ENCODE measurements around the gene NANOS1. TPM values are rescaled to one million over a fixed set of nuclear protein-coding genes. Genes with fewer than 3 reads are reported as not detected.

NANOS1 gene
- total and polyA plus RNA-seq, 5 donors from 2014 or later = 0.27 TPM; not detected in 4

DNA sequence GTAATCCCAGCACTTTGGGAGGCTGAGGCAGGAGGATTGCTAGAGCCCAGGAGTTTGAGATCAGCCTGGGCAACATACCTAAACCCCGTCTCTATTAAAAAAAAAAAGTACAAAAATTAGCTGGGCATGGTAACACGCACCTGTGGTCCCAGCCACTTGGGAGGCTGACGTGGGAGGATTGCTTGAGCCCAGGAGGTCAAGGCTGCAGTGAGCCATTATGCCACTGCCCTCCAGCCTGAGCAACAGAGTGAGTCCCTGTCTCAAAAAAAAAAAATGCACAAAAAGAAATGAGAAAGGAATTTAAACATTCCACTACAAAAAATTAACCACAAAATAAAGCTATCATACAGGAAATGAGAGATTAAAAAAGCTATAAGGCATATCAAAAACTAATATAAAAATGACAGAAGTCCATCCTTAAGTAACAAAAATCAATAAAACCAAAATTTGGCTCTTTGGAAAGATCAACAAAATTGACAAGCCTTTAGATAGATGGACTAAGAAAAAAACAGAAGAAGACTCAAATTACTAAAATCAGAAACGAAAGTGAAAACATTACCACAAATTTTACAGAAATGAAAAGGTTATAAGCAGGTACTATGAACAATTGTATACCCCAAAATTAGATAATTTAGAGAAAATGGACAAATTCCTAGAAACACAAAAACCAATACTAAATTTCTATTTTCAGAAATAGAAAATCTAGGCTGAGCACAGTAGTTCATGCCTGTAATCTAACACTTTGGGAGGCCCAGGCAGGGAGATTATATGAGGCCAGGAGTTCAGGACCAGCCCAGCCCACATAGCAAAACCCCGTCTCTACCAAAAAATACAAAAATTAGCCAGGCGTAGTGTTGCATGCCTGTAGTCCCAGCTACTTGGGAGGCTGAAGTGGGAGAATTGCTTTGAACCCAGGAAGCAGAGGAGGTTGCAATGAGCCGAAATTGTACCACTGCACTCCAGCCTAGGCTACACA lies 42.4 kb upstream of the NANOS1 start:
- H3K4me1 ChIP-seq (ENCODE audit: control insufficient read depth, insufficient read depth, low read length, poor library complexity, severe bottlenecking) = no peaks in the 10 kb centered on the region
- H3K27me3 Mint-ChIP-seq = peaks cover 36% of the 10 kb centered on the region
- H3K4me3 Mint-ChIP-seq = peak overlapping the region in 1 of 4 donors; percentile 0
- no peak overlapping the region for H3K27ac ChIP-seq (ENCODE audit: insufficient read depth, low read length, poor library complexity, severe bottlenecking)
- ATAC-seq (ENCODE audit: low read depth in 2 of 2) = no peak
- peaks cover 4% of the 10 kb centered on the region for H3K36me3 Mint-ChIP-seq
- no peaks in the 10 kb centered on the region for H3K36me3 ChIP-seq (ENCODE audit: control insufficient read depth, insufficient read depth, low read length)
- peak in 1 of 3 donors; percentile 54 for DNase-seq
- H3K27me3 ChIP-seq (ENCODE audit: control insufficient read depth, insufficient read depth, low read length) = peaks cover 5% of the 10 kb centered on the region
- peak overlapping the region in 2 of 3 donors; percentile 3 to 39 for H3K27ac Mint-ChIP-seq
- H3K4me3 ChIP-seq (ENCODE audit: low read depth, low read length) = peak overlapping the region; percentile 53
- H3K4me1 Mint-ChIP-seq = peaks cover 6 to 15% (median 9%) of the 10 kb centered on the region in 4 donors
- H3K9me3 Mint-ChIP-seq = peaks cover 0 to 20% (median 8%) of the 10 kb centered on the region in 7 donors
- peaks cover 13 to 16% of the 10 kb centered on the region in 2 experiments for H3K9me3 ChIP-seq (ENCODE audit: control insufficient read depth in 2 of 2, low read length in 2 of 2)

DNA sequence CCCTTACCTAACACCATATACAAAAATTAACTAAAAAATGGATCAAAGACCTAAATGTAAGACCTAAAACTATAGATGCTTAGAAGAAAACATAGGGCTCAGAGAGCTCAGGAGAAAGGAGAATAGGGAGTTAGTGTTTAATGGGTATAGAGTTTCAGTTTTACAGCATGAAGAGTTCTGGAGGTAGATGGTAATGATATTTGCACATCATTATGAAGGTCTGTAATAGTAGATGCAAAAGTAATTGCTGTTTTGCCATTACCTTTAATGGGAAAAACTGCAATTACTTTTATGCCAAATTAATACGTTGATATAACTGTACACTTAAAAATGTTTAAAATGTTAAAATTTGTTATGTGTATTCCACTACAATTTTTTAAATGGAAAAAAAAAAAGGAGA lies 39.2 kb upstream of the NANOS1 start:
- peaks cover 5% of the 10 kb centered on the region for H3K27me3 ChIP-seq (ENCODE audit: control insufficient read depth, insufficient read depth, low read length)
- no peaks in the 10 kb centered on the region for H3K4me1 ChIP-seq (ENCODE audit: control insufficient read depth, insufficient read depth, low read length, poor library complexity, severe bottlenecking)
- Mint-ChIP-seq H3K9me3 (peaks cover 0 to 6% (median 4%) of the 10 kb centered on the region in 7 donors), H3K27me3 (peaks cover 47% of the 10 kb centered on the region), H3K36me3 (peaks cover 4% of the 10 kb centered on the region), H3K4me1 (peaks cover 6 to 15% (median 9%) of the 10 kb centered on the region in 4 donors), H3K27ac (no peak overlapping the region), H3K4me3 (no peak overlapping the region)
- peaks cover 7% of the 10 kb centered on the region in 2 experiments for H3K9me3 ChIP-seq (ENCODE audit: control insufficient read depth in 2 of 2, low read length in 2 of 2)
- no peak for ATAC-seq (ENCODE audit: low read depth in 2 of 2)
- no peak for DNase-seq
- H3K27ac ChIP-seq (ENCODE audit: insufficient read depth, low read length, poor library complexity, severe bottlenecking) = no peak overlapping the region
- H3K4me3 ChIP-seq (ENCODE audit: low read depth, low read length) = no peak overlapping the region
- no peaks in the 10 kb centered on the region for H3K36me3 ChIP-seq (ENCODE audit: control insufficient read depth, insufficient read depth, low read length)

DNA sequence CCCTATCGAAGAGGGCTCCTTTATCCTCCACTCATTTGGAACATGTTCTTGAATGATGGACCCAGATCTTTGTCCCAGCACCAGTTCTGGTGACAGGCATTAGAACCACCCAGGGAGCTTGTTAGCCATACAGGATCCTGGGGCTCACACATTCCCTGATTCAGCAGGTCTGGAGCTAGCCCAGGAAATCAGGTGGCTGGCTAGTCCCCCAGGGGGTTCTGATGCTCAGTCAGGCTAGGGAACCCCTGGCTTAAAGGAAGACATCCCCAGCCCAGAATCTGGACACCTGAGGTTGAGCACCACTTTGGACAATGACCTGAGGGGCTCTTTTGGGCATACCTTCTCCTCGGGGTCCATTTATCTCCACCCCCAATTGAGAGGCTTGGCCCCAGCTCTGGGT lies 37.0 kb upstream of the NANOS1 start:
- Histone ChIP-seq H3K9me3 (ENCODE audit: control insufficient read depth in 2 of 2, low read length in 2 of 2) (no peaks in the 10 kb centered on the region), H3K36me3 (ENCODE audit: control insufficient read depth, insufficient read depth, low read length) (no peaks in the 10 kb centered on the region), H3K27ac (ENCODE audit: insufficient read depth, low read length, poor library complexity, severe bottlenecking) (no peak overlapping the region), H3K4me3 (ENCODE audit: low read depth, low read length) (no peak overlapping the region), H3K4me1 (ENCODE audit: control insufficient read depth, insufficient read depth, low read length, poor library complexity, severe bottlenecking) (no peaks in the 10 kb centered on the region), H3K27me3 (ENCODE audit: control insufficient read depth, insufficient read depth, low read length) (peaks cover 5% of the 10 kb centered on the region)
- H3K9me3 Mint-ChIP-seq = peaks cover 0 to 4% (median 0%) of the 10 kb centered on the region in 7 donors
- no peak overlapping the region for H3K27ac Mint-ChIP-seq
- no peak overlapping the region for H3K4me3 Mint-ChIP-seq
- peaks cover 0 to 6% (median 2%) of the 10 kb centered on the region in 4 donors for H3K4me1 Mint-ChIP-seq
- H3K27me3 Mint-ChIP-seq = peaks cover 56% of the 10 kb centered on the region
- no peaks in the 10 kb centered on the region for H3K36me3 Mint-ChIP-seq
- ATAC-seq (ENCODE audit: low read depth in 2 of 2) (no peak), DNase-seq (no peak)

DNA sequence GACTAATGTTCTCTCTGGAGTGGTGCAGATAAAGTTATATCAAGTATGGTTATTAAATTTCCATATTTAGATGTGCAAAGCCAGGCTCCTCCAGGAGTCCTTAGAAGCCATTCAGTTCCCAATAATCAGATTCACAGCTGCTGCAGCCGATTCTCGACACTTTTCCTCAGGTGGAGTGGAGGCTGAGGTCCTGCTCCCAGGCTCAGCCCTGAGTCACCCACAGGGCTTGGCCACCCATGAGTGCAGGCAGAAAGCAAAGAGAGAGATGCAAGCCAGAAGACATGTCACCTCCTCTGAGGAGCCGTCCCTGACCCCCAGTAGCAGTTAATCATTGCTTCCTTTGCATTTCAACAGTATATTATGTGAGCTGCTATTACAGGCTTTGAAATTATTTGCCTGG lies 36.3 kb upstream of the NANOS1 start:
- no peaks in the 10 kb centered on the region for H3K36me3 ChIP-seq (ENCODE audit: control insufficient read depth, insufficient read depth, low read length)
- Mint-ChIP-seq H3K36me3 (no peaks in the 10 kb centered on the region), H3K27ac (no peak overlapping the region), H3K27me3 (peaks cover 57% of the 10 kb centered on the region), H3K9me3 (peaks cover 0 to 4% (median 0%) of the 10 kb centered on the region in 7 donors), H3K4me3 (no peak overlapping the region), H3K4me1 (no peaks in the 10 kb centered on the region)
- H3K4me1 ChIP-seq (ENCODE audit: control insufficient read depth, insufficient read depth, low read length, poor library complexity, severe bottlenecking) = no peaks in the 10 kb centered on the region
- no peak overlapping the region for H3K27ac ChIP-seq (ENCODE audit: insufficient read depth, low read length, poor library complexity, severe bottlenecking)
- peaks cover 5% of the 10 kb centered on the region for H3K27me3 ChIP-seq (ENCODE audit: control insufficient read depth, insufficient read depth, low read length)
- H3K9me3 ChIP-seq (ENCODE audit: control insufficient read depth in 2 of 2, low read length in 2 of 2) = no peaks in the 10 kb centered on the region
- DNase-seq (no peak), ATAC-seq (ENCODE audit: low read depth in 2 of 2) (no peak)
- no peak overlapping the region for H3K4me3 ChIP-seq (ENCODE audit: low read depth, low read length)

DNA sequence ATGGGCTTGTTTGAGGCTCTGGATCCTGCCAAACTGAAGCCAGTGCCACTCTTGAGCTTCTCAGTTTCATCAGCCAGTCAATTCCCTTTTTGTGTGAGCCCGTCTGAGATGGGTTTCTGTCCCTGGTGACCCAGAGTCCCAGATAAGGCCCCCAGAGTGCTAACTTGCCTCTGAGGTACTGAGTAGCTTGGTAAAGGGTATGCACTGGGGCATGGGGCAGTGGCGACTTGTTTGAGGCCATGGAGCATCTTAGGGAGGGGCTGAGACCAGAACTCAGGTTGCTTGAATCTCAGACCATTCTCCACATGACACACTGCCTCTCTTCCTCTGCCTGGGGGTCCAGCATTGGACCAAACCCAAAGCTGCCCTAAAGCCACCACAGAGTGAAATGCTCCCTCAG lies 35.2 kb upstream of the NANOS1 start:
- H3K4me3 Mint-ChIP-seq = no peak overlapping the region
- Histone ChIP-seq H3K9me3 (ENCODE audit: control insufficient read depth in 2 of 2, low read length in 2 of 2) (no peaks in the 10 kb centered on the region), H3K4me1 (ENCODE audit: control insufficient read depth, insufficient read depth, low read length, poor library complexity, severe bottlenecking) (no peaks in the 10 kb centered on the region), H3K27ac (ENCODE audit: insufficient read depth, low read length, poor library complexity, severe bottlenecking) (no peak overlapping the region), H3K4me3 (ENCODE audit: low read depth, low read length) (no peak overlapping the region), H3K36me3 (ENCODE audit: control insufficient read depth, insufficient read depth, low read length) (no peaks in the 10 kb centered on the region), H3K27me3 (ENCODE audit: control insufficient read depth, insufficient read depth, low read length) (peaks cover 5% of the 10 kb centered on the region)
- H3K4me1 Mint-ChIP-seq = no peaks in the 10 kb centered on the region
- no peak overlapping the region for H3K27ac Mint-ChIP-seq
- no peak for DNase-seq
- peaks cover 0 to 2% (median 0%) of the 10 kb centered on the region in 7 donors for H3K9me3 Mint-ChIP-seq
- peaks cover 52% of the 10 kb centered on the region for H3K27me3 Mint-ChIP-seq
- H3K36me3 Mint-ChIP-seq = no peaks in the 10 kb centered on the region
- no peak for ATAC-seq (ENCODE audit: low read depth in 2 of 2)

DNA sequence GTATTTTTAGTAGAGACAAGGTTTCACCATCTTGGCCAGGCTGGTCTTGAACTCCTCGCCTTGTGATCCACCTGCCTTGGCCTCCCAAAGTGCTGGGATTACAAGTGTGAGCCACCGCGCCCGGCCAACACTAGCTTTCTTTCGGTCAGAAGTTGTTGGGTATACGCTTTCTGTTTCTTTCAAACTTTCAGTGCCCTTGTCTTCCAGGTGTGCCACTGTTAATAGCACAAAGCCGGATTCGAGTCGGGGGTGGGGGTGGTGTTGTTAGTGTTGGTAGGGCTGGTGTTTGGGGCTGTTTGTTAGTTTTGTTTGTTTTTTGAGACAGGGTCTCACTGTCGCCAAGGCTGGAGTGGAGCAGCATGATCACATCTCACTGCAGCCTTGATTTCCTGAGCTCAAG lies 33.8 kb upstream of the NANOS1 start:
- peaks cover 46% of the 10 kb centered on the region for H3K27me3 Mint-ChIP-seq
- no peaks in the 10 kb centered on the region for H3K36me3 Mint-ChIP-seq

DNA sequence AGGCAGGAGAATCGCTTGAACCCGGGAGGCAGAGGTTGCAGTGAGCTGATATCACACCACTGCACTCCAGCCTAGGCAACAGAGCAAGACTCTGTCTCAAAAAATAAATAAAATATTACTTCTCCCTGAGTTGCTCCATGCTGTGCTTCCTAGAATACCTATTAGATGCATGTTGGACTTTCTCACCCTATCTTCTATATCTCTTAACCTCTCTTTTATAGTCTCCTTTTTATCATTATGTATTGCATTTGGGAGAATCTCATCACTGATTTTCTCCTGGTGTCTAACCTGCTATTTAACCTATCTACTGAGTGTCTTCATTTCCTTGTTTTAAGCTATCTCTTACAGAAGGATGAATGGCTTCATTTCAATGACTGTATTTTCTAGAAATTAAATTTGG lies 32.1 kb upstream of the NANOS1 start:
- Mint-ChIP-seq H3K27me3 (peaks cover 44% of the 10 kb centered on the region), H3K27ac (no peak overlapping the region), H3K36me3 (no peaks in the 10 kb centered on the region), H3K4me1 (no peaks in the 10 kb centered on the region), H3K9me3 (no peaks in the 10 kb centered on the region), H3K4me3 (no peak overlapping the region)
- no peaks in the 10 kb centered on the region for H3K4me1 ChIP-seq (ENCODE audit: control insufficient read depth, insufficient read depth, low read length, poor library complexity, severe bottlenecking)
- no peaks in the 10 kb centered on the region for H3K9me3 ChIP-seq (ENCODE audit: control insufficient read depth in 2 of 2, low read length in 2 of 2)
- no peaks in the 10 kb centered on the region for H3K27me3 ChIP-seq (ENCODE audit: control insufficient read depth, insufficient read depth, low read length)
- ATAC-seq (ENCODE audit: low read depth in 2 of 2) (no peak), DNase-seq (no peak)
- H3K27ac ChIP-seq (ENCODE audit: insufficient read depth, low read length, poor library complexity, severe bottlenecking) = no peak overlapping the region
- no peak overlapping the region for H3K4me3 ChIP-seq (ENCODE audit: low read depth, low read length)
- H3K36me3 ChIP-seq (ENCODE audit: control insufficient read depth, insufficient read depth, low read length) = no peaks in the 10 kb centered on the region

More for the DNA sequence above, 33.8 kb upstream of the NANOS1 start:
- Histone ChIP-seq H3K27me3 (ENCODE audit: control insufficient read depth, insufficient read depth, low read length) (peaks cover 5% of the 10 kb centered on the region), H3K4me1 (ENCODE audit: control insufficient read depth, insufficient read depth, low read length, poor library complexity, severe bottlenecking) (no peaks in the 10 kb centered on the region), H3K36me3 (ENCODE audit: control insufficient read depth, insufficient read depth, low read length) (no peaks in the 10 kb centered on the region), H3K9me3 (ENCODE audit: control insufficient read depth in 2 of 2, low read length in 2 of 2) (no peaks in the 10 kb centered on the region), H3K27ac (ENCODE audit: insufficient read depth, low read length, poor library complexity, severe bottlenecking) (no peak overlapping the region), H3K4me3 (ENCODE audit: low read depth, low read length) (no peak overlapping the region)
- ATAC-seq (ENCODE audit: low read depth in 2 of 2) (no peak), DNase-seq (no peak)
- H3K9me3 Mint-ChIP-seq = no peaks in the 10 kb centered on the region
- no peaks in the 10 kb centered on the region for H3K4me1 Mint-ChIP-seq
- no peak overlapping the region for H3K27ac Mint-ChIP-seq
- H3K4me3 Mint-ChIP-seq = no peak overlapping the region
